Fibroblast of skin of right biceps (primary cell): ENCODE results near the gene SRP19.
A peak's percentile ranks its signal among the peaks of the same experiment; 100 is the strongest.
"Not testable (repeated sequence)": the region's sequence is repeated elsewhere in the genome, so short reads cannot be mapped to it uniquely, and the experiment has no call there.

Source experiments
- DNase-seq: peaks from one replicate; pipeline ENCODE4 v3.0.0-alpha.2; 2013

Gene SRP19

GRCh38 chr5:112860929-112861637 is at the start of gene SRP19:
SRP19 (plus strand) TSS chr5:112861287; CDS start chr5:112861377, 90 bp downstream.
- DNase-seq, result peak; percentile 98

DNA sequence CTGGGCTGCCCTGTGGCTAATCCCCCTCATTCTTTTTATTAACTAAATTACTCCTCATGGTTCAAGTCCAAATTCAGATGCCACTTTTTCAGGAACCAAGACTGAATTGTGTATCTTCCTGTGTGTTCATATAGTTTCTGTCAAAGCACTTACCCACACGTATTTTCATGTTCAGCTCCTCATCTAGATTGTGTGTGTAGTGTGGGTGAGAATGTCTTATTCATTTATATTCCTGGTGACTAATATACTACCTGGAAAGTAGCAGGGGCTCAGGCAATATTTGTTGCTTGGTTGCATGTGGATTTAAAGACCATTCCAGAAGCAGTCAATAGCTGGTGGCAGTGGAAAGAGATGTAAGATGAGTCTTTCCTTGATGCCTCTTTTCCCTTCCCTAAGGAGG is 48.5 kb upstream of the SRP19 start:
- DNase-seq, result no peak

GRCh38 chr5:112820246-112820645 is 40.8 kb upstream of the SRP19 start:
- DNase-seq, result no peak

GRCh38 chr5:112822456-112822855 is 38.6 kb upstream of the SRP19 start:
- no peak for DNase-seq

DNA sequence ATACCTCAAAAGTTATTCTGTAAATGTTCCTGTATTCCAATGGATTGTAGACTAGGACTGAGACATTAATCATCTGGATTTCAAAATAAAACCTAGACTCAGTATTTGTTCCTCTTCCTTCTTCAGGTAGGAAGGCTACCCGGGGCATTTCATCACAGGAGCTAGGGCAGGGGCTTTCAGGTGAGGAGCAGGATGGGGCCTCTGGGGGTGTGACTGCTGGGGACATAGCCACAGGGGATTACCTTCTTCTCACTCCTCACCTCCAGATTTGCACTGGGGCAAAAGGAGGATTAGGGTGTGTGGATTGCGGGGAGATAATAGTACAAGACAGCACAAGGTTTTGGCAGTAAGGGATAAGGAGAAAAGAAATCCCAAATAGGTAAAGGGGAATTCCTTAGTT is 37.9 kb upstream of the SRP19 start:
- no peak for DNase-seq

DNA sequence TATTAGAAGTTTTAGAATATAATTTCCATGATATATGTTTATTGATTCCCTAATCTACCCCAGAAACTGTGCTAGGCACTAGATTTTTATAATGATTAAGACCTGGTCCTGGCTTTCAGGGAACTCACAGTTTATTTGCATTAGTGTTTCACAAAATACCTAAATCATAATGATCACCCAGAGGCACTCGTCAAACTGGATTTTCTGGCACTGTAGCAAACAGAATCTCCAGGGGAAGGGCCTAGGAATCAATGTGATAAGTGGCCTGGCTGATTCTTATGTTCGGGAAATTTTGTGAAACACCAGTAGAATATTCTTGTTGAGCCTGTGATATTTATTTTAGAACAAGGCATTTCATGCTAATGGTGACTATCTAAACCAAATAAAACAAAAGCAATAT is 37.4 kb upstream of the SRP19 start:
- no peak for DNase-seq

DNA sequence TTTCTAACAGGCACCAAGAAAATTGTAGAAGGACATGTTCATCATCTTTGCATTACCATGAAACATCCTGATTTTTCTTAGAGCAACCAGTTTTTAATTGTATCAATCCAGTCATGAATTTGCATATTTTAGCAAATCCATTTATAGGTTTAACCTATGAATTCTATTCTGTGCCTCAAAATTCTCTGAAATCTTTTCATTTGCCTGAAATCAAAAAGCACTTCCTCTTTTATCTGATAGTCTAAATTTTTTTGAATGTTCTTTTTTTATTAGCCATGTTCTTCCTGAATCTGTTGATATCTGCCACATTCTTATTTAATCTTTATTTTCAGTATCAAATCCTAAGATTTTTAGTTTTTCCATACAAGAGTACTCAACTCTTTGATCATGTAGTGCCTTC is 36.9 kb upstream of the SRP19 start:
- no peak for DNase-seq

- DNase-seq, result no peak
Observed at GRCh38 chr5:112830378-112830777, 30.7 kb upstream of the SRP19 start.

- no peak for DNase-seq
Observed at GRCh38 chr5:112833971-112834370, 27.1 kb upstream of the SRP19 start.

GRCh38 chr5:112844489-112844888 is 16.6 kb upstream of the SRP19 start:
- DNase-seq, result no peak

- DNase-seq, result no peak
Observed at GRCh38 chr5:112846556-112846955, 14.5 kb upstream of the SRP19 start.

DNA sequence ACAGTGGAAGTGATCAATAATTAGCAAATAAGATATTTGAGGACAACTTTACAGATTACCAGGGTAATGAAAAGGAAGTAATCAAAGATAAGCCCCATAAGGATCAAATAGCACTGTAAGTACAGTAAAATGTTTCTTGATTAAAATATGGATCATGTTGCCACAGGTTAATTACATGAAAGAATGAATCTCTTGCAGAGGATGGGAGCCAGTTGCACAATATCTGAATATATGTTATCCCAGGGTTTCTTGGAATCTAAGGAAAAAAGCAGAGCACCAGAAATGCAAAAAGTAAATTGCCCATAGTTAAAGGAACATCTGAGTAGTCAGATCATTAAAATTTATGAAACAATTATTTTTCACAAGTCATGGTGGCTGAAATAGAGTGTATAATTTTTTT is 13.8 kb upstream of the SRP19 start:
- DNase-seq, result no peak

DNA sequence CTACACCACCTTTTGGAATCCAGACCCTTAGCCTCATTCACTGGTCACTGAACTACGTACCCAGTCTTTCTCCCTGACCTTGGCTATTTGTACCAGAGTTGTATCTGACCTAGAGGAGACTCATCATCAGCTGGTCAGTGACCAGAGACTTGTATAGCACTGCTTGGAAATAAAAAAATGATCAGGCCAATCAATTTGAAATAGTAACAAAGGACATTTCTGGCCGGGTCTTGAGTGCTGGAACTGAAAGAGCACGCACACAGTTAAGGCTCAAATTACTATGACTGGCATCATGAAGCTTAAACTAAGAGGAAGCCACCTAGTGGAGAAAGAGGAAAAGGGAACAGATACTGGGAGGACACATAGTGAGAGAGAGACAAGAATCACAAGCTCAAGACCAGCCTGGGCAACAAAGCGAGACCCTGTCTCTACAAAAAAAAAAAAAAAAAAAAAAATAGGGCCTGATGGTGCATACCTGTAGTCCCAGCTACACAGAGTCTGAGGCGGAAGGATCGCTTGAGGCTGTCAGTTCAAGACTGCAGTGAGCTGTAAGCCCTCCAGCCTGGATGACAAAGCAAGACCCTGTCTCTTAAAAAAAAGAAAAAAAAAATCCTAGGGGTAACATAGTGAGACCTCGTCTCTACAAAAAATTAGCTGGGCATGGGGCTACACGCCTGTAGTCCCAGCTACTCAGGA is 12.8 kb upstream of the SRP19 start:
- peak; percentile 69 for DNase-seq

DNA sequence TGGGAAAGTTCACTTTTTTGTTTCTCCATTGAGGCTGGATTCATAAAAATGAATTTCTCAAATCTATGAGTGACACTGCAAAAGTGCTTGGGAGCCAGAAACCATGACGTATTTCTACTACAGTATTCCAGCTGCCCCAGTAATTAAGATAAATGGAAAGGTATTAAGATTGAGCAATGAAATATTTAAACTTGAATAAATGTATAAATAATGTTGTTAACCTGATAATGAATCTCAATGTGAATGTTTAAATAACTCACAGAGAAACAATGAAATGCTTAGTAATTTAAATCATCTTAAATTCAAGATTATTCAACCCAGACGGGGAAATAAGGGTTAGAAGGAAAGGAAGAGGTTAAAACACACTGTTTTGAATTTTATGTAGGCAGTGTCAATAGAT is 11.2 kb upstream of the SRP19 start:
- DNase-seq, result no peak

DNA sequence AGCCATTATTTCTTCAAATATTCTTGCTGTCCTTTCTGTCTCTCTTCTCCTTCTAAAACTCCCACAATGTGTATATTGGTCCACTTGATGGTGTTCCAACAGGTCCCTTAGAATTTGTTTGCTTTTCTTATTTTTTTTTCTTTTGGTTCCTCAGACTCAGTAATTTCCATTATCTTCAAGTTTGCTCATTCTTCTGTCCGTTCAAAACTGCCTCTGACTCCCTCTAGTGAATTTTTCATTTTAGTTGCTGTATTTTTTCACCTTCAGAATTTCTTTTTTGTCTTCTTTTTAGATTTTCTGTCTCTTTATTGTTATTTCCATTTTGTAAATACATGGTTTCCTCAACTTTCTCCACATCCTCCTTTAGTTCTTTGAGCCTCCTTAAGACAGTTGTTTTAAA is 6.4 kb upstream of the SRP19 start:
- DNase-seq, result no peak

DNA sequence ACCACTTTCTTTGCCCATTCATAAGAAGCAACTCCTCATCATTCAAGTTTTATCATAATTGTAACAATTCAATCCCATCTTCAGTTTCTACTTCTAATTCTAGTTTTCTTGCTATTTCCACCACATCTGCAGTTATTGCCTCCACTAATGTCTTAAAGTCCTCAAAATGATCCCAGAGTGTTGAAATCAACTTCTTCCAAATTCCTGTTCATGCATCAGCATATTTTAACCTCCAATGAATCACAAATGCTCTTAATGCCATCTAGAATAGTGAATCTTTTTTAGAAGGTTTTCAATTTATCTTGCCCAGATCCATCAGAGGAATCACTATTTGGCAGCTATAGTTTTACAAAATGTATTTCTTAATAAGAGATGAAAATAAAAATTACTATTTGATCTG is 3.2 kb upstream of the SRP19 start:
- no peak for DNase-seq

GRCh38 chr5:112860571-112860928 is 537 bp upstream of the SRP19 start:
- DNase-seq, result not testable (repeated sequence)

GRCh38 chr5:112861638-112861985 is 525 bp downstream of the SRP19 start:
- no peak for DNase-seq

DNA sequence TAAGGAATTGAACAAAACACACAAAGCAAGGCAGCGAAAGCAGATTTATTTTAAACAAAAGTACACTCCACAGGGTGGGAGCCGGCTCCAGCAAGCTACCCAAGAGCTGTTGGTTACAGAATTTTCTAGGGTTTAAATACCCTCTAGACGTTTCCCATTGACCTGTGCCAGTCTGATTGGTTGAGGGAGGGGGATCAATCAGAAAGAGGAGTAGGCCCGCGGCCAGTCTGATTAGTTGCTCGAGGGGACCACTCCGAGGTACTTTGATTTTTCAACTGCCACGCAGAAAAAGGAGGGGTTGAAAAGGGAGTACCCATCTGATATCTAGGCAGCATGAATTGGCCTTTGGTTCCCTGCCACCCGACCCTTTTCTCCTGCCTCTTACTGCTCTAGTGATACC is 998 bp downstream of the SRP19 start:
- no peak for DNase-seq

- no peak for DNase-seq
Observed at GRCh38 chr5:112863549-112863948, 2.5 kb downstream of the SRP19 start.

DNA sequence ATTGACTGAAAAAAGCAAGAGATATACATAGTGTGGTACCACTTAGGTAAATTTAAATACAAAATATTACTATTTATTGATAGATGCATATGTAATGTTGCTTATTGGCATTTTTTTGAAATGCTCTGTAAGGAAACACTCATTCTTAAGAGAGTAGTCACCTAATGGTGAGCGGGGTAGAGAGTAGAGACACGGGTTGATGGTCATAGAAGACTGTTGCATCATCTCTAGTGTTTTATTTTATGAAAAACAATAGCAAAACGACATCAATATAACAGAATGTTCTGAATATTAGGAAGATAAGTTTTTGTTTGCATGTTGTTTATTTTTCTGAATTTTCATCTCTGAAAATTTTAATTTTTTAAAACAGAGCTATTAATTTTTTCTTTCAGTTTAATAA is 4.0 kb downstream of the SRP19 start:
- DNase-seq, result no peak

GRCh38 chr5:112866739-112867138 is 5.7 kb downstream of the SRP19 start:
- no peak for DNase-seq

- no peak for DNase-seq
Observed at GRCh38 chr5:112867411-112867810, 6.3 kb downstream of the SRP19 start.

- no peak for DNase-seq
Observed at GRCh38 chr5:112869948-112870347, 8.9 kb downstream of the SRP19 start.

GRCh38 chr5:112870966-112871365 is 9.9 kb downstream of the SRP19 start:
- no peak for DNase-seq
